Neutrophil (primary cell): ENCODE results near the gene CD99L2.

Source experiments
- H3K27ac ChIP-seq: fragments of 200-600 bp; sonication (generic); 2 replicates; pipeline ENCODE4 v1.5.1; 2016; ENCODE audit warnings: mild to moderate bottlenecking, moderate library complexity
- H3K27me3 ChIP-seq: fragments of 200-600 bp; sonication (generic); 2 replicates; pipeline ENCODE4 v1.6.0; 2016; ENCODE audit warnings: mild to moderate bottlenecking
- H3K36me3 ChIP-seq: fragments of 200-600 bp; sonication (generic); 2 replicates; pipeline ENCODE4 v1.5.1; 2017
- H3K4me1 ChIP-seq, 2 experiments: fragments of 200-600 bp in 1 of 2; sonication (generic) in 1 of 2; 1 replicate in 1 of 2; 2 replicates in 1 of 2; pipeline versions ENCODE4 v1.5.1 to v1.6.1; 2013 to 2016; ENCODE audit warnings: low read depth in 1 of 2, low read length in 1 of 2, mild to moderate bottlenecking in 1 of 2, moderate library complexity in 1 of 2; ENCODE audit not compliant: control insufficient read depth in 1 of 2, insufficient read depth in 1 of 2
- H3K4me3 ChIP-seq, 2 experiments: fragments of 200-600 bp in 1 of 2; sonication (generic) in 1 of 2; 1 replicate in 1 of 2; 2 replicates in 1 of 2; pipeline ENCODE4 v1.5.1; 2013 to 2016; ENCODE audit warnings: low read depth in 1 of 2, low read length in 1 of 2, mild to moderate bottlenecking in 1 of 2, moderate library complexity in 1 of 2
- H3K9me3 ChIP-seq: fragments of 200-600 bp; sonication (generic); 2 replicates; pipeline ENCODE4 v1.5.1; 2016
- TF ChIP-seq, protein P1 (sequence below): fragments of 200-600 bp; sonication (generic); IDR thresholded peaks from 2 replicates; pipeline ENCODE4 v1.5.1; 2016; ENCODE audit warnings: antibody characterized with exemption

CD99L2 gene

GRCh38 chrX:150849996-150850720 lies 48.3 kb downstream of the CD99L2 start:
- peaks cover 11 to 30% of the 10 kb centered on the region in 2 experiments for H3K4me1 ChIP-seq
- no peak overlapping the region for H3K4me3 ChIP-seq
- TF ChIP-seq, protein P1, sequence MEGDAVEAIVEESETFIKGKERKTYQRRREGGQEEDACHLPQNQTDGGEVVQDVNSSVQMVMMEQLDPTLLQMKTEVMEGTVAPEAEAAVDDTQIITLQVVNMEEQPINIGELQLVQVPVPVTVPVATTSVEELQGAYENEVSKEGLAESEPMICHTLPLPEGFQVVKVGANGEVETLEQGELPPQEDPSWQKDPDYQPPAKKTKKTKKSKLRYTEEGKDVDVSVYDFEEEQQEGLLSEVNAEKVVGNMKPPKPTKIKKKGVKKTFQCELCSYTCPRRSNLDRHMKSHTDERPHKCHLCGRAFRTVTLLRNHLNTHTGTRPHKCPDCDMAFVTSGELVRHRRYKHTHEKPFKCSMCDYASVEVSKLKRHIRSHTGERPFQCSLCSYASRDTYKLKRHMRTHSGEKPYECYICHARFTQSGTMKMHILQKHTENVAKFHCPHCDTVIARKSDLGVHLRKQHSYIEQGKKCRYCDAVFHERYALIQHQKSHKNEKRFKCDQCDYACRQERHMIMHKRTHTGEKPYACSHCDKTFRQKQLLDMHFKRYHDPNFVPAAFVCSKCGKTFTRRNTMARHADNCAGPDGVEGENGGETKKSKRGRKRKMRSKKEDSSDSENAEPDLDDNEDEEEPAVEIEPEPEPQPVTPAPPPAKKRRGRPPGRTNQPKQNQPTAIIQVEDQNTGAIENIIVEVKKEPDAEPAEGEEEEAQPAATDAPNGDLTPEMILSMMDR = no peak
- no peaks in the 10 kb centered on the region for H3K36me3 ChIP-seq
- H3K27me3 ChIP-seq = no peaks in the 10 kb centered on the region
- no peak overlapping the region for H3K27ac ChIP-seq
- H3K9me3 ChIP-seq = no peaks in the 10 kb centered on the region

DNA sequence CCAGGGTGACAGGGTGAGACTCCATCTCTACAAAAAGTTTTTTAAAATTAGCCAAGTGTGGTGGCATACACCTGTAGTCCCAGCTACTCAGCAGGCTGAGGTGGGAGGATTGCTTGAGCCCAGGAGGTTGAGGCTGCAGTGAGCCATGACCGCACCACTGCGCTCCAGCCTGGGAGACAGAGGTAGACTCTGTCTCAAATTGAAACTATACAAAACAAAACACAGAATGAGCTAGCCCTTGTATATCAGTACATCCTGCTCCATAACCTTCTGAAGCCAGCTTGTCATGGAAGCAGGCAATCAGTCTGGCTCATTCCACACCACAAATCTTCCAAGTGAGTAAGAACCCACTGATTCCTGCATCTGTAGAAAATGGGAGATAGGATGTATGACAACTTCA lies 49.0 kb downstream of the CD99L2 start:
- Histone ChIP-seq H3K4me1 (peaks cover 11 to 30% of the 10 kb centered on the region in 2 experiments), H3K36me3 (no peaks in the 10 kb centered on the region), H3K9me3 (no peaks in the 10 kb centered on the region), H3K27me3 (no peaks in the 10 kb centered on the region), H3K27ac (no peak overlapping the region), H3K4me3 (no peak overlapping the region)
- TF ChIP-seq, protein P1 = no peak

DNA sequence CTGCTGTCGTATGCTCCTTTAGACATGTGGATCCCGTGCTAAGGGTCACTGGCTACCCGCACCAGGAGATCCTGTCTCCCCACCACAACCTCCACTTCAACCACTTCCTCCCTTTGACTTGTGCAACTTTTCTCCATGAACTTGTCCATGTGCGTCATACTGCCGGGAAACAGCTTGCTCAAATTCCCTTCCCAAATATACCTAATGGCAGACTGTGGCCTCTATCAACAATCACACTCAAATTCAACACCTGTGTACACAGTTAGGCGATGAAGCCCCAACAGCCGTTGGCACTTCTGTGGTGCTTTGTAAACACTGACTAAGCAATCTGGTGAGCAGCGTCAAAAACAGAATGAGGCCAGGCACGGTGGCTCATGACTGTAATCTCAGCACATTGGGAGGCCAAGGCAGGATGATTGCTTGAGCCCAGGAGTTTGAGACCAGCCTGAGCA lies 49.5 kb downstream of the CD99L2 start:
- no peaks in the 10 kb centered on the region for H3K9me3 ChIP-seq
- H3K27me3 ChIP-seq = no peaks in the 10 kb centered on the region
- no peaks in the 10 kb centered on the region for H3K36me3 ChIP-seq
- H3K4me3 ChIP-seq = no peak overlapping the region
- H3K4me1 ChIP-seq = peaks cover 11 to 30% of the 10 kb centered on the region in 2 experiments
- no peak overlapping the region for H3K27ac ChIP-seq
- TF ChIP-seq, protein P1 = no peak

DNA sequence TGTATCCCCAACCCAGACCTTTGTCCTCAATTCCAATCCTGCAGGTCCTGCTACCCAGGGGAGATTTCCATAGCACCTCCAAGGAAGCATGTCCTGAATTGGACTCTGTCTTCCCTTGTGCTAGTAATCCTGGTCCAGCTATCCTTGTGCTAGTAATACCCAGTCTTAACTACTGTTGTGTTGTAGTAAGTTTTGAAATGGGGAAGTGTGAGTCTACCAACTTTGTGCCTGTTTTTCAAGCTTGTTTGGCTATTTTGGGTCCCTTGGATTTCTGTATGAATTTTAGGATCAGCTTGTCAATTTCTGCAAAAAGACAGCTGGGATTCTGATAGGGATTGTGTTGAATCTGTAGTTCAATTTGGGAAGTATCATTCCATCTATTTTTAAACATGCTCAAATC lies 51.4 kb downstream of the CD99L2 start:
- H3K27me3 ChIP-seq = no peaks in the 10 kb centered on the region
- H3K4me3 ChIP-seq = no peak overlapping the region
- H3K36me3 ChIP-seq = no peaks in the 10 kb centered on the region
- peaks cover 11 to 33% of the 10 kb centered on the region in 2 experiments for H3K4me1 ChIP-seq
- H3K27ac ChIP-seq = no peak overlapping the region
- TF ChIP-seq, protein P1 = no peak
- H3K9me3 ChIP-seq = no peaks in the 10 kb centered on the region

GRCh38 chrX:150846130-150846529 lies 52.3 kb downstream of the CD99L2 start:
- H3K4me3 ChIP-seq = no peak overlapping the region
- TF ChIP-seq, protein P1 = no peak
- no peaks in the 10 kb centered on the region for H3K9me3 ChIP-seq
- H3K27me3 ChIP-seq = no peaks in the 10 kb centered on the region
- H3K36me3 ChIP-seq = no peaks in the 10 kb centered on the region
- no peak overlapping the region for H3K27ac ChIP-seq
- peaks cover 21 to 39% of the 10 kb centered on the region in 2 experiments for H3K4me1 ChIP-seq
